ENCODE data around the gene PDE6A. TPM values are rescaled to one million over a fixed set of nuclear protein-coding genes. Genes with fewer than 3 reads are reported as not detected.
A peak's percentile ranks its signal among the peaks of the same experiment; 100 is the strongest.

PDE6A gene
- total RNA-seq, 1 experiment from 2014 or later, result 0.42 TPM

GRCh38 chr5:149903404-149903803 lies 41.2 kb downstream of the PDE6A start:
- no peaks in the 10 kb centered on the region for H3K27me3 Mint-ChIP-seq (ENCODE audit: insufficient read depth, unreplicated experiment)
- TF ChIP-seq CTCF (IDR thresholded peaks at IDR 0.05; ENCODE audit: unreplicated experiment), result no peak
- intact Hi-C loops (cut with micrococcal nuclease), result no loop called here
- H3K9me3 Mint-ChIP-seq (ENCODE audit: unreplicated experiment), result no peaks in the 10 kb centered on the region
- CTCF ChIA-PET, result interaction anchor here (1.0 to 3.7 kb wide), 3 partner anchors 33 to 65 kb away, joined by 3 to 31 read pairs (median 10); partner anchors contain the start of gene SLC26A2
- no peak for DNase-seq (ENCODE audit: unreplicated experiment)
- no peak overlapping the region for H3K27ac Mint-ChIP-seq (ENCODE audit: low read depth, unreplicated experiment)
- POLR2A ChIA-PET, result interaction anchor here (0.7 kb wide), 1 partner anchor 406 kb away, joined by 3 read pairs; no protein-coding TSS in a partner anchor
- no peak overlapping the region for H3K4me3 Mint-ChIP-seq (ENCODE audit: unreplicated experiment)
- H3K36me3 Mint-ChIP-seq (ENCODE audit: insufficient read depth, unreplicated experiment), result no peaks in the 10 kb centered on the region
- no TSS peak for BruUV-seq (replicated peaks)
- H3K4me1 Mint-ChIP-seq (ENCODE audit: insufficient read depth, unreplicated experiment), result peaks cover 23% of the 10 kb centered on the region

- no peak overlapping the region for H3K4me3 Mint-ChIP-seq (ENCODE audit: unreplicated experiment)
- H3K36me3 Mint-ChIP-seq (ENCODE audit: insufficient read depth, unreplicated experiment), result no peaks in the 10 kb centered on the region
- no peaks in the 10 kb centered on the region for H3K27me3 Mint-ChIP-seq (ENCODE audit: insufficient read depth, unreplicated experiment)
- H3K27ac Mint-ChIP-seq (ENCODE audit: low read depth, unreplicated experiment), result peak overlapping the region; percentile 34
- DNase-seq (ENCODE audit: unreplicated experiment), result peak; percentile 49
- intact Hi-C loops (cut with micrococcal nuclease), result loop anchor here (1.0 kb wide), 1 partner anchor 57 kb away; no protein-coding TSS in a partner anchor
- peaks cover 23% of the 10 kb centered on the region for H3K4me1 Mint-ChIP-seq (ENCODE audit: insufficient read depth, unreplicated experiment)
- ChIA-PET CTCF (interaction anchor here (0.6 to 3.7 kb wide), 11 partner anchors 9 to 126 kb away, joined by 3 to 31 read pairs (median 4); partner anchors contain the start of gene SLC26A2), POLR2A (interaction anchor here (1.0 to 2.2 kb wide), 6 partner anchors 12 to 91 kb away, joined by 3 to 10 read pairs (median 5); partner anchors contain the start of gene SLC26A2)
- TF ChIP-seq CTCF (IDR thresholded peaks at IDR 0.05; ENCODE audit: unreplicated experiment), result peak; percentile 13
- BruUV-seq (replicated peaks), result no TSS peak
- H3K9me3 Mint-ChIP-seq (ENCODE audit: unreplicated experiment), result no peaks in the 10 kb centered on the region
These were observed 42.4 kb downstream of the PDE6A start for GRCh38 chr5:149902177-149902576.

DNA sequence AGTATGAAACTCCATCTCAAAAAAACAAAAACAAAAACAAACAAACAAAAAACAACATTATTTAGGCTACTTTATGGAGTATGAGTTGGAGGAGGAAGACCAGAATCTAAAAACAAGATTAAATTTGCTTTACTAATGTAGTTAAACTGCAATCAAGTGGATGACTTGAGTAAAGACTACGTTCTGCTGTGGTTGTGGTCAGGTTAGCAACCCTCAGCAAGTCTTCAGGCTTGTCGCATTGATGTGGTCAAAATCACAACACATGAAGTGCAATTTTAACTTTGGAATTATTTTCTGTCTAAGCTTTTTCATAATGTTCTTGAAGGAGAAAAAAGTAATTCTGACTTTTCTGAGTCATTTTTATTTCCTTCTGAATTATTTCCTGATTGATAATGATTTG lies 43.1 kb downstream of the PDE6A start:
- intact Hi-C loops (cut with micrococcal nuclease), result no loop called here
- no peak for DNase-seq (ENCODE audit: unreplicated experiment)
- no peaks in the 10 kb centered on the region for H3K36me3 Mint-ChIP-seq (ENCODE audit: insufficient read depth, unreplicated experiment)
- H3K4me3 Mint-ChIP-seq (ENCODE audit: unreplicated experiment), result no peak overlapping the region
- ChIA-PET POLR2A (interaction anchor here (0.6 to 2.2 kb wide), 8 partner anchors 12 to 121 kb away, joined by 3 to 10 read pairs (median 4); partner anchors contain the start of gene SLC26A2), CTCF (interaction anchor here (0.6 to 3.7 kb wide), 6 partner anchors 35 to 70 kb away, joined by 3 to 31 read pairs (median 3); partner anchors contain the start of gene SLC26A2)
- H3K4me1 Mint-ChIP-seq (ENCODE audit: insufficient read depth, unreplicated experiment), result peaks cover 26% of the 10 kb centered on the region
- TF ChIP-seq CTCF (IDR thresholded peaks at IDR 0.05; ENCODE audit: unreplicated experiment), result no peak
- BruUV-seq (replicated peaks), result no TSS peak
- no peaks in the 10 kb centered on the region for H3K9me3 Mint-ChIP-seq (ENCODE audit: unreplicated experiment)
- peak overlapping the region; percentile 34 for H3K27ac Mint-ChIP-seq (ENCODE audit: low read depth, unreplicated experiment)
- no peaks in the 10 kb centered on the region for H3K27me3 Mint-ChIP-seq (ENCODE audit: insufficient read depth, unreplicated experiment)

DNA sequence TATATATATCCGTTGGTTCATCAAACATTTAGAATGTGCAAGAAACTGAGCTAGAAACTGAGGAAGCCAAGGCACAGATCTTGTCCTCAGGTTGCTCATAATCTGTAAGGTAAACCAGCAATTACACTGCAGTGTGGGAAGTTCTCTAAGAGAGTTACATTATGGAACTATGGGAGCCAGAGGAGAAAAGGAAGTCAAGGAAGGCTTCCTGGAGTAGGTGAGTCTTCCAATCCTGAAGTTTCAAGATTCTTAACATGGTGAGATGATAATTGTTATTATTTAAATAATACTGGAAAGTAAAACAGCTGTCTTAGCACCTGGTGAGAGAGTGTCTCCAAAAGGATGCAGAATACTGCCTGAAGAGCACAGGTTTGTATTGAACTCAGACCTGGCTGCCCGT lies 44.2 kb downstream of the PDE6A start:
- ChIA-PET CTCF (interaction anchor here (0.6 to 3.7 kb wide), 5 partner anchors 18 to 60 kb away, joined by 3 to 31 read pairs (median 4); partner anchors contain the start of gene SLC26A2), POLR2A (interaction anchor here (1.2 kb wide), 1 partner anchor 10 kb away, joined by 6 read pairs; no protein-coding TSS in a partner anchor)
- Mint-ChIP-seq H3K4me3 (ENCODE audit: unreplicated experiment) (no peak overlapping the region), H3K9me3 (ENCODE audit: unreplicated experiment) (no peaks in the 10 kb centered on the region), H3K27me3 (ENCODE audit: insufficient read depth, unreplicated experiment) (no peaks in the 10 kb centered on the region), H3K36me3 (ENCODE audit: insufficient read depth, unreplicated experiment) (no peaks in the 10 kb centered on the region), H3K27ac (ENCODE audit: low read depth, unreplicated experiment) (no peak overlapping the region), H3K4me1 (ENCODE audit: insufficient read depth, unreplicated experiment) (peaks cover 32% of the 10 kb centered on the region)
- TF ChIP-seq CTCF (IDR thresholded peaks at IDR 0.05; ENCODE audit: unreplicated experiment), result no peak
- no peak for DNase-seq (ENCODE audit: unreplicated experiment)
- no TSS peak for BruUV-seq (replicated peaks)
- intact Hi-C loops (cut with micrococcal nuclease), result no loop called here

Measured in MCF 10A (cell line).